Measurements from ENCODE around the gene MRPL42.
A peak's percentile ranks its signal among the peaks of the same experiment; 100 is the strongest.

Gene MRPL42

DNA sequence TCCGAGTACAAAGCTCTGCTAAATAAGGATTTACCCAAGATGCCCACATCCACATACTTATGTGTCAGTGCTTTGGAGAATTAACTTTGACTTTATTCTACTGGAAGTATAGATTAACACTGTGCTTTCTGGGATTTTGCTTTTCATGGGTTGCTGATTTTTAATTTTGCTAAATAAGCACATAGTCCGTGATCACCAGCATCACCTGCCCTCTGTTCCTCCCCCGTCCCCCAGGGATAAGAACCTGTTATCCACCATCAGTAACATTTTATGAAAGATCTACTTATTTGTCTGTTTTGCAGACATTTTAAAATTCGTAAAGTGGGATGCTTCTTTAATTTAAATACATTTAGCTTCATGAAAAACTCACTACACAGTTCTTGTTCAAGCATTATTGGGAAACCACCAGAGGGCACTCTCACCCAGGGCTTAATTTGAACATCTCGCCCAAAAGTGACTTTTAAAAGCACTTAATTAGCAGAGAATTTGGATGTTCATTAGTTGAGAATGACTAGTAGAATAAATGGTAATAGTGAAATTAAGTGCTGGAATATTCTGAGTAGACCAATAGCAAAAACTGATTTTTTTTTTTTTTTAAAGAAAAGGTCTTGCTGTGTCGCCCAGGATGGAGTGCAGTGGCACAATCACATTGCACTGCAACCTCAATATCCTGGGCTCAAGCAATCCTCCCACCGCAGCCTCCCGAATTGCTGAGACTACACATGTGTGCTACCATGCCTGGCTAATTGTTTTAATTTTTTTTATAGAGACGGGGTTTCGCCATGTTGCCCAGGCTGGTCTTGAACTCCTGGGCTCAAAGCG is 35.7 kb downstream of the MRPL42 start:
- Histone ChIP-seq H3K36me3 (ENCODE audit: control insufficient read depth, insufficient read depth, low read length, severe bottlenecking) (peaks cover 18% of the 10 kb centered on the region), H3K4me1 (ENCODE audit: control insufficient read depth, insufficient read depth, low read length) (no peaks in the 10 kb centered on the region), H3K9ac (ENCODE audit: low read length) (no peak overlapping the region), H3K4me3 (ENCODE audit: low read length) (no peak overlapping the region), H3K9me3 (ENCODE audit: control insufficient read depth, low read length) (no peaks in the 10 kb centered on the region), H3K27me3 (replicated peaks; ENCODE audit: control insufficient read depth, insufficient read depth, low read length) (no peaks in the 10 kb centered on the region)
- DNase-seq (ENCODE audit: low read depth) = peak; percentile 75

DNA sequence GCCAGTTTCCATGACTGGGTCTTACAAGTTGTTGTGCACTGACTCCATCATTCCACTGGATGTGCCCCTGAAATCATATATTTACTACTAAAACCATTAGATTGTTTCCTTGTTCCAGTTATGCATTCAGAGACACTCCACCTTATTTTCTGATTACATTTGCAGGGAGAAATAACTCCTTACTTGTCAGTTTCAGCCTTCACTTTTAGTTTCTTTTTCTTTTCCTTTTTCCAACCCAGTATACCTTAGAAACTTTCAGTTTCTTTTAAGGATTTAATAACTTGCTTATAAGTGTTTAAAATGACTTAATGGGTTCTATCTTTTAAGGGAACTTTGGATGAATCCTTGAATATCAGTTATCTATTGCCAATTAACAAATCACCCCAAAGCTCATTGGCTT is 39.9 kb downstream of the MRPL42 start:
- DNase-seq (ENCODE audit: low read depth) = no peak
- H3K4me3 ChIP-seq (ENCODE audit: low read length) = no peak overlapping the region
- H3K4me1 ChIP-seq (ENCODE audit: control insufficient read depth, insufficient read depth, low read length) = no peaks in the 10 kb centered on the region
- no peaks in the 10 kb centered on the region for H3K9me3 ChIP-seq (ENCODE audit: control insufficient read depth, low read length)
- H3K27me3 ChIP-seq (replicated peaks; ENCODE audit: control insufficient read depth, insufficient read depth, low read length) = no peaks in the 10 kb centered on the region
- H3K9ac ChIP-seq (ENCODE audit: low read length) = no peak overlapping the region
- H3K36me3 ChIP-seq (ENCODE audit: control insufficient read depth, insufficient read depth, low read length, severe bottlenecking) = peaks cover 15% of the 10 kb centered on the region

DNA sequence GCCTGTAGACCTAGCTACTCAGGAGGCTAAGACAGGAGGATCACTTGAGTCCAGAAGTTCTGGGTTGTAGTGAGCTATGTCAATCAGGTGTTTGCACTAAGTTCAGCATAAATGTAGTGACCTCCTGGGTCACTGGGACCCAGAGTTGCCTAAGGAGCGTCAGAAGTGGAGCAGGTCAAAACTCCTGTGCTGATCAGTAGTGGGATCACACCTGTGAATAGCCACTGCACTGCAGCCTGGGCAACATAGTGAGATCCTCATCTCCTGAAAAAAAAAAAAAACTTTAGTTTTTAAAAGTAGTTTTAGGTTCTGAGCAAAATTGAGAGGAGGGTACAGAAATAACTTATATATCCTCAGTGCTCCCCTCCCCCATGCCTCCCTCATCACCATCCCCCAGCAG is 42.2 kb downstream of the MRPL42 start:
- no peaks in the 10 kb centered on the region for H3K27me3 ChIP-seq (replicated peaks; ENCODE audit: control insufficient read depth, insufficient read depth, low read length)

DNA sequence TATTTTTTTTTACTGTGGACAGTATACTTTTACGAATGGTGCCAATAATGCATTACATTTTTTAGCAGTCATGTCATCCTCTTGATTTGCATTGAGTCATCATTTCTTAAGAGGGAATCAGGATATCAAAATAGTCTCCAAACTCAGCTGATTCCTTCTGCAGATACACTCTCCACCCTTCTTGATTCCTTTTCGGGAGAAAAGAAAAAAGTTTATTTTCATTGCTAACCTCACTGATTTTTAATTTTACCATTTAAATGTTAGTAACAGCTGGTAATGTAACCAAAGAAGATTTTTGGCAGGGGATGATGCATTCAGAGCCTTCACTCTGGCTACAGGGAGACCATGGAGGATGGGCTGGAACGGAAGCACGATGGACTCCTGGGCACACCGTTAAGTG is 47.5 kb downstream of the MRPL42 start:
- Histone ChIP-seq H3K4me3 (ENCODE audit: low read length) (no peak overlapping the region), H3K36me3 (ENCODE audit: control insufficient read depth, insufficient read depth, low read length, severe bottlenecking) (peaks cover 4% of the 10 kb centered on the region), H3K4me1 (ENCODE audit: control insufficient read depth, insufficient read depth, low read length) (peaks cover 8% of the 10 kb centered on the region), H3K9me3 (ENCODE audit: control insufficient read depth, low read length) (no peaks in the 10 kb centered on the region), H3K9ac (ENCODE audit: low read length) (no peak overlapping the region), H3K27me3 (replicated peaks; ENCODE audit: control insufficient read depth, insufficient read depth, low read length) (no peaks in the 10 kb centered on the region)
- DNase-seq (ENCODE audit: low read depth) = peak; percentile 67

More for the DNA sequence above, 42.2 kb downstream of the MRPL42 start:
- peaks cover 9% of the 10 kb centered on the region for H3K36me3 ChIP-seq (ENCODE audit: control insufficient read depth, insufficient read depth, low read length, severe bottlenecking)
- no peak overlapping the region for H3K9ac ChIP-seq (ENCODE audit: low read length)
- no peak overlapping the region for H3K4me3 ChIP-seq (ENCODE audit: low read length)
- no peaks in the 10 kb centered on the region for H3K9me3 ChIP-seq (ENCODE audit: control insufficient read depth, low read length)
- H3K4me1 ChIP-seq (ENCODE audit: control insufficient read depth, insufficient read depth, low read length) = peaks cover under 1% of the 10 kb centered on the region
- DNase-seq (ENCODE audit: low read depth) = no peak

DNA sequence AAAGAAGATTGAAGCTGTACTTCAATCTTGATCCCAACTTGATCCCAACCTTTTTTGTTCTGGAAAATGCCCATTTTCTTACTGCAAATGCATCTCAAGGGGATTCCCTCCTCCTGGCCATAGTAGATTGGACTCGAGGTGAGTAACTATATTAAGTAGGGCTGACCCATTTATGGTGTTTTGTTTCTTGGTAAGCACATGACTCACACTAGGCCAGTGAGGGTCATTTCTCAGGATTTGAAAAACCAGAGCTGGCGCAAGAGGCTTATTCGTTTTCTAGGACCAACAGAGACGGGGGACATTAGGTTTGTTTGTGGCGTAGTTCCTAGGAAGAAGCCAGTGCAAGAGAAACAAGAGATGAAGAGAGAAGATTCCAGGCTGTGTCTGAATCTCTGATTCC is 51.4 kb downstream of the MRPL42 start:
- no peak for DNase-seq (ENCODE audit: low read depth)
- Histone ChIP-seq H3K36me3 (ENCODE audit: control insufficient read depth, insufficient read depth, low read length, severe bottlenecking) (no peaks in the 10 kb centered on the region), H3K4me1 (ENCODE audit: control insufficient read depth, insufficient read depth, low read length) (peaks cover 8% of the 10 kb centered on the region), H3K9ac (ENCODE audit: low read length) (no peak overlapping the region), H3K4me3 (ENCODE audit: low read length) (no peak overlapping the region), H3K27me3 (replicated peaks; ENCODE audit: control insufficient read depth, insufficient read depth, low read length) (no peaks in the 10 kb centered on the region), H3K9me3 (ENCODE audit: control insufficient read depth, low read length) (no peaks in the 10 kb centered on the region)

DNA sequence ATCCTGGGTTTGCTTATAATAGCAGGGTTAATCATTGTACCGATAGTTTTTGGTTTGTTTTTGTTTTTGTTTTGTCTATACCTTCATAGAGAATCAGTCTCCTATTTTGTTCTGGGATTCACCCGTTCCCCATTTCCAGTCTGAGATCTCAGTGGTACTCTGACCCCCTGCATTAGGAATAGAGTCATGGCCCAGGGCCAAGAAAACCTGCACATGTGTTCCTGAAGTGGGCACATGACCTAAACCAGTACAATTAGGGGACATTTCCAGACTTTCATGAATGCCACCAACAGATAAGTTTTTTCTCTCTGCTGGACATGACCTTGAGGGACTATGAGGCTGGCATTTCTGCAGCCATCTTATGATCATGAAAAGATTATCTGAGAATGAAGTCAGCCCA is 52.5 kb downstream of the MRPL42 start:
- Histone ChIP-seq H3K9me3 (ENCODE audit: control insufficient read depth, low read length) (no peaks in the 10 kb centered on the region), H3K4me1 (ENCODE audit: control insufficient read depth, insufficient read depth, low read length) (peaks cover 4% of the 10 kb centered on the region), H3K9ac (ENCODE audit: low read length) (no peak overlapping the region), H3K36me3 (ENCODE audit: control insufficient read depth, insufficient read depth, low read length, severe bottlenecking) (no peaks in the 10 kb centered on the region), H3K4me3 (ENCODE audit: low read length) (no peak overlapping the region), H3K27me3 (replicated peaks; ENCODE audit: control insufficient read depth, insufficient read depth, low read length) (no peaks in the 10 kb centered on the region)
- no peak for DNase-seq (ENCODE audit: low read depth)

DNA sequence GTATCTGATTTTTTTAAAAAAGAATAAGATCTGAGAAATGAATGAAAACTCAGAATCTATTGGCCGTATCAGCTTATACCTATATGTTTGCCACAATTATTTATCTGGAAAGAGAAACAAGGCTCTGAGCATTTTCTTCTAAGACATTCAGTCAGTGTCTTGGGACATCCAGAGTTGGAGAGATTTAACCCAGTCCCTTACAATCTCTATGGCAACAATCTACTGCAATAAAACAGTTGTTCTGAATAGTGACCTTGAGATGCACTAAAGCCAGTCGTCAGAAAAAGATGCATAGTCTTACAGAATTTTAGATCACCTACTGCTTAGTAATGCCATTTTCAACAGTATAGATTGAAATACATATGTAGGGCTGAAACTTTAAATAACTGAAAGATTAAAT is 53.1 kb downstream of the MRPL42 start:
- Histone ChIP-seq H3K9ac (ENCODE audit: low read length) (no peak overlapping the region), H3K4me3 (ENCODE audit: low read length) (no peak overlapping the region)
- no peak for DNase-seq (ENCODE audit: low read depth)

DNA sequence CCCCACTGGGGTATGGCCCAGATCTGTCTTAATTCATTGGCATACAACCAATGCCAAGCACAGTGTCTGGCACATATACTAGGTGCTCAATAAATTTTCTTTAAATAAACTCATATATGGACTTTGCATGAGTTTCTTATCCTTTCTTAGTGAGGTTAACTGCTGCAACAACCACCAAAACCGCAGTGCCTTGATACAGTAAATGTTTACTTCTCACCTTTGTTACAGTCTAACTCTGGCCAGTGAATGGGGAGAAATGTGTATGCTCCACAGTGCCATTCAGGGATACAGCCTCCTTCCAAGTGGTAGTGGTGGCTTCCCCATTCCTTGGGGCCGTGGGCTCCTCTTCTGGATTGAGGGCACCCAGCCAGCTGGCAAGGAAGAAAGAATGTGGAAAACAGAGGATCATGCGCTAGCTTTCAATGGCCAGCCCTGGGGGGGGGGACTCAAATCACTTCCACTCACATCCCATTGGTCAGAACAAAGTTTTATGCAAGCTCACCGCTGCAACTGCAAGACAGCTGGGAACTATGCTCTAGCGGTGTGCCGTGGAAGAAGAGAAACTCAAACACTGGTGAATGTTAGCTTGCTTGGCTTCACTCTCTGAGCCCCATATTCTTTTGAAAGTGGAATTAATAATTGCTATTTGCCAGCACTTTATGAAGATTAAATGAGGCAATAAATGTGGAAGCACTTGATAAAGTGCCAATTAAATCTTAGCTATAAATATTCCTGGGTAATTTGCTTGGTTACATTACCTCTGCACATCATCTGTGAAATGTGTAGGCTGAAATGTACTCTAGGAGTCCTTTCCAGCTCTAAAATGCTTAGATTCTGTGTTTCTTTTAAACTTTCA is 54.1 kb downstream of the MRPL42 start:
- Histone ChIP-seq H3K9me3 (ENCODE audit: control insufficient read depth, low read length) (no peaks in the 10 kb centered on the region), H3K36me3 (ENCODE audit: control insufficient read depth, insufficient read depth, low read length, severe bottlenecking) (no peaks in the 10 kb centered on the region), H3K4me3 (ENCODE audit: low read length) (no peak overlapping the region), H3K4me1 (ENCODE audit: control insufficient read depth, insufficient read depth, low read length) (peaks cover under 1% of the 10 kb centered on the region), H3K27me3 (replicated peaks; ENCODE audit: control insufficient read depth, insufficient read depth, low read length) (no peaks in the 10 kb centered on the region), H3K9ac (ENCODE audit: low read length) (no peak overlapping the region)
- DNase-seq (ENCODE audit: low read depth) = no peak

More for the DNA sequence above, 53.1 kb downstream of the MRPL42 start:
- Histone ChIP-seq H3K4me1 (ENCODE audit: control insufficient read depth, insufficient read depth, low read length) (no peaks in the 10 kb centered on the region), H3K9me3 (ENCODE audit: control insufficient read depth, low read length) (no peaks in the 10 kb centered on the region), H3K36me3 (ENCODE audit: control insufficient read depth, insufficient read depth, low read length, severe bottlenecking) (no peaks in the 10 kb centered on the region), H3K27me3 (replicated peaks; ENCODE audit: control insufficient read depth, insufficient read depth, low read length) (no peaks in the 10 kb centered on the region)

DNA sequence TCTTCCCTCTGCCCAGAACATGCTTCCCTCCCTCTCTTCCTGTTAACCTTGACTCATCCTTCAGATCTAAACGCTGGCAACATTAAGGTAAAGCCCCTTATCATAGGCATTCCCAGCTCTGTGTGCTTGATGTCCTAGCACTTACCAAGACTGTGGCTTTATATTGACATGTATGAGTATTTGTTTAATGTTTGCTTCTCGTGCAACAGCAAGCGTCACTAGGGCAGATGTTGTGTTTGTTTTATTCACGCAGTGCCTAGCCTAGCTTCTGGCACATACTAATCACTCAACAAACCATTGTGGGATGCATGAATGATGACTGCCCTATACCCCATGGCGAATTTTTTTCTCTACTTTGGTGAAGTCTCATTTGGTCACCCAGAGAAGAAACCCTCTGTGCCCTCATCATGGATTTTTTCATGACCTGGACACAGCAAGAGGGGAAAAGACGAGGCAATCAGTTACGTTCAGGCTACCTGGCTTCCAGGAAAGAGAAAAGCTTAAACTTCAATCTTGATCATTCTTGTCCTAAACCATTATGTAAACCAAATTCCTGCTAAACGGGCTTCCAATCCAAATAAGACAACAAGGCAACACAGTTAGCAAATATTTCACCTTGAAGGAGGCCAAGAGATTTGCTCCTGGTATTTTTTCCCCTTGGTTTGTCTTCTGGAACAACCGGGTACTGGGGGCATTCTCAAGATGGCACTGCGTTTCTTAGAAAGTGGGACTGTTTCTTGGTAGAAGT is 57.2 kb downstream of the MRPL42 start:
- DNase-seq (ENCODE audit: low read depth) = no peak
- no peaks in the 10 kb centered on the region for H3K9me3 ChIP-seq (ENCODE audit: control insufficient read depth, low read length)
- H3K9ac ChIP-seq (ENCODE audit: low read length) = no peak overlapping the region
- H3K4me3 ChIP-seq (ENCODE audit: low read length) = no peak overlapping the region
- no peaks in the 10 kb centered on the region for H3K27me3 ChIP-seq (replicated peaks; ENCODE audit: control insufficient read depth, insufficient read depth, low read length)
- H3K36me3 ChIP-seq (ENCODE audit: control insufficient read depth, insufficient read depth, low read length, severe bottlenecking) = no peaks in the 10 kb centered on the region
- H3K4me1 ChIP-seq (ENCODE audit: control insufficient read depth, insufficient read depth, low read length) = peaks cover 8% of the 10 kb centered on the region

DNA sequence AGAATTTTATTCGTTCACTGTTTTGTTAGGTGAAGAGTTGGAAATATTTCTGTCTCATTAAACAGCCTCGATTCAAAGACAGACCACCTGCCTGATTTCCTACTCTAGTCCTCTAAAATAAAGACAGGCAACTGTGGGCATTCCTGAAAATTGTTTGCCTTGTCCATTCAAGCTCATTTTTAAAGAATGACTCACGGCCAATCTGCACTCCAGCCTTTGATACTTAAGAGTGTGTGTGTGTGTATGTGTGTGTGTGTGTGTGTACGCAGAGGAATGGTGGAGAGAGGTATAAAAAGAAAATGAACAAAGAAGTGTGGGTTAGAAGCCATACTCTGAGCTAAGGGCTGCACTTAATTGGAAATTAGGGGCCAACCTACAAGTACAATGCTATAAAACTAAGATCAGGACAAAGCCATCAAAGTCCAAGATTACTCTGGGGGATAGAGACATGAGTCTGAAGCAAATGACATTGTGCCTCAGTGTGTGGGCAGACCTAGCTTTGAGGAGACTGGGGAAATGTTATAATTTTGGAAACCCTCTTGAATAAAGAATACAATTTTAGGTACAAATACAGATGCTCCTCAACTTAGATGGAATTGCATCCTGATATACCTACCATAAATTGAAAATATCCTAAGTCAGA is 59.6 kb downstream of the MRPL42 start:
- H3K4me3 ChIP-seq (ENCODE audit: low read length) = no peak overlapping the region
- H3K4me1 ChIP-seq (ENCODE audit: control insufficient read depth, insufficient read depth, low read length) = peaks cover 8% of the 10 kb centered on the region
- H3K9ac ChIP-seq (ENCODE audit: low read length) = no peak overlapping the region
- no peaks in the 10 kb centered on the region for H3K27me3 ChIP-seq (replicated peaks; ENCODE audit: control insufficient read depth, insufficient read depth, low read length)
- no peaks in the 10 kb centered on the region for H3K36me3 ChIP-seq (ENCODE audit: control insufficient read depth, insufficient read depth, low read length, severe bottlenecking)
- no peaks in the 10 kb centered on the region for H3K9me3 ChIP-seq (ENCODE audit: control insufficient read depth, low read length)
- peak; percentile 89 for DNase-seq (ENCODE audit: low read depth)
